CD14-positive monocyte (primary cell): ENCODE measurements around the gene LIN7A. TPM values are rescaled to one million over a fixed set of nuclear protein-coding genes. Genes with fewer than 3 reads are reported as not detected.

ENCODE experiments used
- DNase-seq, 3 donors: peaks; one replicate each; pipeline ENCODE4 v3.0.0-alpha.2; 2011 to 2022
- H2AFZ ChIP-seq: 2 replicates; pipeline ENCODE4 v1.6.0; 2012; ENCODE audit warnings: mild to moderate bottlenecking, low read depth, low read length, inconsistent platforms; ENCODE audit not compliant: insufficient read depth, poor library complexity, severe bottlenecking
- H3K27ac ChIP-seq, 2 donors: 1 replicate in 1 of 2; 2 replicates in 1 of 2; pipeline ENCODE4 v1.5.1; 2012 to 2013; ENCODE audit warnings: low read length in 2 of 2, control low read depth in 1 of 2, inconsistent platforms in 1 of 2, low read depth in 1 of 2, mild to moderate bottlenecking in 1 of 2
- H3K27me3 ChIP-seq, 2 donors: one replicate each; pipeline versions ENCODE4 v1.6.0 to v1.6.1; 2011 to 2013; ENCODE audit warnings: low read length in 2 of 2; ENCODE audit not compliant: control insufficient read depth in 2 of 2, insufficient read depth in 2 of 2
- H3K36me3 ChIP-seq, 2 donors: replicated peaks in 1 of 2; 1 replicate in 1 of 2; 2 replicates in 1 of 2; pipeline versions ENCODE4 v1.5.1 to v1.6.1; 2012 to 2013; ENCODE audit warnings: low read length in 2 of 2, control low read depth in 1 of 2, inconsistent platforms in 1 of 2, mild to moderate bottlenecking in 1 of 2; ENCODE audit not compliant: insufficient read depth in 2 of 2, control insufficient read depth in 1 of 2
- H3K4me1 ChIP-seq, 2 donors: 1 replicate in 1 of 2; 2 replicates in 1 of 2; pipeline versions ENCODE4 v1.5.1 to v1.6.1; 2012 to 2013; ENCODE audit warnings: low read length in 2 of 2, control low read depth in 1 of 2, inconsistent platforms in 1 of 2, mild to moderate bottlenecking in 1 of 2, moderate library complexity in 1 of 2; ENCODE audit not compliant: insufficient read depth in 2 of 2, control insufficient read depth in 1 of 2
- H3K4me2 ChIP-seq: replicated peaks from 2 replicates; pipeline ENCODE3; 2012; ENCODE audit warnings: low read length, moderate library complexity, mild to moderate bottlenecking; ENCODE audit not compliant: poor library complexity, severe bottlenecking; ENCODE audit errors: extremely low read depth
- H3K4me3 ChIP-seq, 3 experiments: fragments of 200-600 bp in 1 of 3; sonication (generic) in 1 of 3; replicated peaks in 1 of 3; 1 replicate in 2 of 3; 2 replicates in 1 of 3; pipeline ENCODE4 v1.5.1; 2011 to 2013; ENCODE audit warnings: low read length in 3 of 3, mild to moderate bottlenecking in 3 of 3, control low read depth in 2 of 3, low read depth in 2 of 3, inconsistent platforms in 1 of 3, moderate library complexity in 1 of 3
- H3K79me2 ChIP-seq: 2 replicates; pipeline ENCODE4 v1.6.0; 2012; ENCODE audit warnings: mild to moderate bottlenecking, control low read depth, inconsistent platforms, low read length, moderate library complexity; ENCODE audit not compliant: insufficient read depth
- H3K9ac ChIP-seq: 2 replicates; pipeline ENCODE4 v1.6.0; 2017; ENCODE audit warnings: low read length, mild to moderate bottlenecking; ENCODE audit not compliant: insufficient read depth, poor library complexity, severe bottlenecking
- H3K9me3 ChIP-seq, 2 donors: replicated peaks in 1 of 2; 1 replicate in 1 of 2; 2 replicates in 1 of 2; pipeline versions ENCODE4 v1.5.1 to v1.6.1; 2012 to 2013; ENCODE audit warnings: low read length in 2 of 2, control low read depth in 1 of 2; ENCODE audit not compliant: control insufficient read depth in 1 of 2, insufficient read depth in 1 of 2
- H4K20me1 ChIP-seq: 2 replicates; pipeline ENCODE4 v1.6.0; 2012; ENCODE audit warnings: mild to moderate bottlenecking, low read length, control low read depth, moderate library complexity; ENCODE audit not compliant: insufficient read depth
- H3K27ac Mint-ChIP-seq, 7 donors: one replicate each; pipeline ENCODE4 v1.8.0; 2020; ENCODE audit warnings: mild to moderate bottlenecking in 7 of 7, mixed read lengths in 7 of 7, moderate library complexity in 6 of 7, inconsistent platforms in 2 of 7
- H3K27me3 Mint-ChIP-seq, 3 donors: one replicate each; pipeline ENCODE4 v1.8.0; 2021 to 2022; ENCODE audit warnings: low read depth in 3 of 3, mild to moderate bottlenecking in 3 of 3, mixed read lengths in 3 of 3, moderate library complexity in 3 of 3, inconsistent platforms in 1 of 3
- H3K36me3 Mint-ChIP-seq, 2 donors: one replicate each; pipeline ENCODE4 v1.8.0; 2020; ENCODE audit warnings: mixed read lengths in 2 of 2, inconsistent platforms in 1 of 2, mild to moderate bottlenecking in 1 of 2
- H3K4me1 Mint-ChIP-seq: one replicate; pipeline ENCODE4 v1.8.0; 2020; ENCODE audit warnings: mild to moderate bottlenecking, mixed read lengths
- H3K4me3 Mint-ChIP-seq, 2 donors: one replicate each; pipeline ENCODE4 v1.8.0; 2020; ENCODE audit warnings: mild to moderate bottlenecking in 2 of 2, mixed read lengths in 2 of 2, moderate library complexity in 1 of 2
- H3K9me3 Mint-ChIP-seq, 7 donors: one replicate each; pipeline ENCODE4 v1.8.0; 2020 to 2022; ENCODE audit warnings: mixed read lengths in 7 of 7, mild to moderate bottlenecking in 6 of 7, moderate library complexity in 6 of 7, inconsistent platforms in 2 of 7
- WGBS: methylation state at CpG from one replicate; pipeline ENCODE4 v1.1.5; 2013; ENCODE audit warnings: missing lambda C conversion rate; ENCODE audit not compliant: insufficient coverage; 5-methylcytosine and 5-hydroxymethylcytosine counted together
- intact Hi-C, 2 donors: fragments of 100-400 bp; cut with micrococcal nuclease; formaldehyde crosslinking; loops; one replicate each; pipeline versions ENCODE4 v1.15.0 to v1.15.1; 2023
- polyA plus RNA-seq, 3 donors: library from polyadenylated mRNA; depleted of rRNA in 1 of 3; unstranded in 2 of 3; stranded (reverse) in 1 of 3; fragments of 300-500 nt in 2 of 3; fragments of >200 nt in 1 of 3; fragmentation: Illumina TruSeq in 2 of 3; gene quantifications; 1 replicate in 2 of 3; 2 replicates in 1 of 3; pipeline ENCODE4 v1.2.3, GENCODE V29; 2012 to 2021
- TF ChIP-seq, protein P1 (sequence below): fragments of 200-600 bp; IDR thresholded peaks from one replicate; pipeline ENCODE4 v1.8.0; 2022; ENCODE audit warnings: antibody characterized with exemption, mild to moderate bottlenecking

LIN7A gene
- polyA plus RNA-seq, 3 donors, result 8.0 to 16.6 (median 15.2) TPM

DNA sequence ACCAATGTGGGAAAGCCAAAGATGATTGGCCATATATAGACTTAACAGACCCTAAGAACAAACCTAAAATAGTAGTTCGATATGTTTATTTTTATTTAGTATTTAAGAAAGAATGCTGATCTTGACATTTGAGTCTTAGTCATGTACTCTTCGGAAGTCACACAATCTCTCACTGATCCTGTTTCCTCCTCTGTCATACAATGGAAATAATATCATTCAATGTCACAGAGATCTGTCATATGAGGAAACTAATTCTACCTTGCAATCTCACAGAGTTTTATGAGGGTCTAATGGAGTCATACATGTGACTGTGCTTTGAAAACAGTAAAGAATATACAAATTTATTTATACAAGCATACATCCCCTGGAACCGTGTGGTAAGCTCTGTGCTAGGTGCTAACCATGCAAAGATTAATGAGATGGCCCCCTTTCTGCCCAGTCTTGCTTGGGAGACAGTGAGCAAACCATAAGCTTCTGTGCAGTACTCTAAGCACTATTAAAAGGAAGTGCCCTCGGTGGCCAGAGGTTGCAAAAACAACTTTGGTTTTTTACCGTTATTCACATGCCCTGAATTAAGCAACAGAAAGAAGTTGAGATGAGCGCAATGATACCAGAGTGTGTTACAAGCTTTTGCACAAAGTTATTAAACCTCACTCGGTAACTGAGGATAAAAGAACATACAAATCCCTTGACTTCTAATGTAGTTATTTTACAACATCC lies 1.7 kb upstream of the LIN7A start:
- Mint-ChIP-seq H3K27me3 (peaks cover 0 to 6% (median 0%) of the 10 kb centered on the region in 3 donors), H3K4me1 (peaks cover 57% of the 10 kb centered on the region), H3K4me3 (peak overlapping the region; percentile 65 to 96), H3K27ac (peak overlapping the region; percentile 82 to 95 (median 89)), H3K9me3 (no peaks in the 10 kb centered on the region), H3K36me3 (no peaks in the 10 kb centered on the region)
- Histone ChIP-seq H3K27ac (peak overlapping the region; percentile 41 to 91), H2AFZ (peak overlapping the region; percentile 1), H3K4me2 (peak overlapping the region; percentile 85), H3K4me1 (peaks cover 47 to 56% of the 10 kb centered on the region in 2 donors), H4K20me1 (no peaks in the 10 kb centered on the region), H3K9me3 (no peaks in the 10 kb centered on the region), H3K4me3 (peak overlapping the region; percentile 7 to 82 (median 46)), H3K79me2 (peaks cover 64% of the 10 kb centered on the region), H3K27me3 (no peaks in the 10 kb centered on the region), H3K36me3 (no peaks in the 10 kb centered on the region), H3K9ac (peak overlapping the region; percentile 18)
- intact Hi-C loops, result no loop called here
- WGBS, result 0% methylated on average over 1 of the region's 7 CpGs
- TF ChIP-seq, protein P1, sequence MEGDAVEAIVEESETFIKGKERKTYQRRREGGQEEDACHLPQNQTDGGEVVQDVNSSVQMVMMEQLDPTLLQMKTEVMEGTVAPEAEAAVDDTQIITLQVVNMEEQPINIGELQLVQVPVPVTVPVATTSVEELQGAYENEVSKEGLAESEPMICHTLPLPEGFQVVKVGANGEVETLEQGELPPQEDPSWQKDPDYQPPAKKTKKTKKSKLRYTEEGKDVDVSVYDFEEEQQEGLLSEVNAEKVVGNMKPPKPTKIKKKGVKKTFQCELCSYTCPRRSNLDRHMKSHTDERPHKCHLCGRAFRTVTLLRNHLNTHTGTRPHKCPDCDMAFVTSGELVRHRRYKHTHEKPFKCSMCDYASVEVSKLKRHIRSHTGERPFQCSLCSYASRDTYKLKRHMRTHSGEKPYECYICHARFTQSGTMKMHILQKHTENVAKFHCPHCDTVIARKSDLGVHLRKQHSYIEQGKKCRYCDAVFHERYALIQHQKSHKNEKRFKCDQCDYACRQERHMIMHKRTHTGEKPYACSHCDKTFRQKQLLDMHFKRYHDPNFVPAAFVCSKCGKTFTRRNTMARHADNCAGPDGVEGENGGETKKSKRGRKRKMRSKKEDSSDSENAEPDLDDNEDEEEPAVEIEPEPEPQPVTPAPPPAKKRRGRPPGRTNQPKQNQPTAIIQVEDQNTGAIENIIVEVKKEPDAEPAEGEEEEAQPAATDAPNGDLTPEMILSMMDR, result no peak
- DNase-seq, result peak; percentile 61 to 67 (median 61)

DNA sequence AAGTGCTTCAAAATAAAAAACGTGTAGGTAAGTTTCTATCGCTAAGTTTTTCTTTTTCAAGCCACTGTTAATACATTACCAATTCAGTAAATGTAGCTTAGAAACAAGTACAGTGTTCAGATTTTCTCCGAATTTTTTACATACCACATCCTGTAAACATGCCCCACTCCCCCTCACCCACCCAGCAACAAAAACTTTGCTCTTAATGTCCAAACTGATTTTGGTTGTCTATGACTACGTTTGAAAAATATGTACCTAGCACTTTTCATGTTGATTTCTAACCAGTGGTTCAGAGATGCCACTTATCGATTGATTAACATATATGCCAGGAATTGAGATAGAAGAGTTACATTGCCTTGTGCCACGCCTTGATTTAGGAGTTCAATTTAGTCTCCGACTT lies 663 bp upstream of the LIN7A start:
- Histone ChIP-seq H4K20me1 (no peaks in the 10 kb centered on the region), H3K27ac (peak overlapping the region in 1 of 2 donors; percentile 91), H3K36me3 (no peaks in the 10 kb centered on the region), H3K4me2 (peak overlapping the region; percentile 85), H3K79me2 (peaks cover 73% of the 10 kb centered on the region), H2AFZ (peak overlapping the region; percentile 59), H3K27me3 (no peaks in the 10 kb centered on the region), H3K4me1 (peaks cover 42 to 53% of the 10 kb centered on the region in 2 donors), H3K4me3 (peak overlapping the region in 2 of 3 experiments; percentile 72 to 82), H3K9me3 (no peaks in the 10 kb centered on the region), H3K9ac (peak overlapping the region; percentile 18)
- Mint-ChIP-seq H3K36me3 (no peaks in the 10 kb centered on the region), H3K27ac (peak overlapping the region; percentile 63 to 95 (median 88)), H3K9me3 (no peaks in the 10 kb centered on the region), H3K27me3 (peaks cover 0 to 6% (median 0%) of the 10 kb centered on the region in 3 donors), H3K4me1 (peaks cover 53% of the 10 kb centered on the region), H3K4me3 (peak overlapping the region; percentile 93 to 96)
- no peak for DNase-seq
- TF ChIP-seq, protein P1, result no peak
- no CpG with 5 or more reads among the region's 7 CpGs for WGBS
- intact Hi-C loops, result no loop called here
